Measurements from ENCODE around the gene DHX38. TPM values are rescaled to one million over a fixed set of nuclear protein-coding genes. Genes with fewer than 3 reads are reported as not detected.
A peak's percentile ranks its signal among the peaks of the same experiment; 100 is the strongest.

DHX38 gene
- total and polyA plus RNA-seq, 2 of the 13 experiments (the other 11 are each of a cell fraction or from before 2014, with no cell fraction given), result 54.4 to 85.9 TPM

GRCh38 chr16:72138064-72138572 lies 44.5 kb downstream of the DHX38 start (continued):
- 0 out of 2 replicates have a peak, but pooled peaks have one; percentile 47 for TF ChIP-seq AHDC1 (CRISPR knock-in tag; IDR thresholded peaks at IDR 0.05; ENCODE audit: borderline replicate concordance)
- TF ChIP-seq ZNF136 (CRISPR knock-in tag; IDR thresholded peaks at IDR 0.05; ENCODE audit: low read depth), result no peak
- no peak for TF ChIP-seq POLR2AphosphoS5 (IDR thresholded peaks at IDR 0.05; ENCODE audit: low read depth, low read length)
- no peak; the same call in 1 of the 2 replicates for TF ChIP-seq HNF4G (IDR thresholded peaks at IDR 0.05; ENCODE audit: borderline replicate concordance, low read depth, low read length)
- no peak for TF ChIP-seq HNF4G (CRISPR knock-in tag; IDR thresholded peaks at IDR 0.05; ENCODE audit: borderline replicate concordance, low read depth)
- 0 out of 2 replicates have a peak, but pooled peaks have one; percentile 46 for TF ChIP-seq WIZ (CRISPR knock-in tag; IDR thresholded peaks at IDR 0.05)
- no peak for TF ChIP-seq RORA (CRISPR knock-in tag; IDR thresholded peaks at IDR 0.05)
- TF ChIP-seq SOX13 (IDR thresholded peaks at IDR 0.05), result no peak
- TF ChIP-seq SOX13 (CRISPR knock-in tag; conservative IDR thresholded peaks at IDR 0.05 in 1 of 2, IDR thresholded peaks at IDR 0.05 in 1 of 2), result 0 out of 4 replicates have a peak, but pooled peaks of 1 of the 2 experiments have one; percentile 26
- TF ChIP-seq FOXA3 (CRISPR knock-in tag; IDR thresholded peaks at IDR 0.05), result peak; percentile 74
- TF ChIP-seq ZKSCAN5 (CRISPR knock-in tag; IDR thresholded peaks at IDR 0.05), result no peak
- TF ChIP-seq ATM (IDR thresholded peaks at IDR 0.05; ENCODE audit: borderline replicate concordance), result no peak
- TF ChIP-seq ZNF777 (CRISPR knock-in tag; IDR thresholded peaks at IDR 0.05), result no peak
- TF ChIP-seq ZBTB10 (CRISPR knock-in tag; IDR thresholded peaks at IDR 0.05; ENCODE audit: borderline replicate concordance), result peak; percentile 86
- TF ChIP-seq MXD3 (CRISPR knock-in tag; IDR thresholded peaks at IDR 0.05), result no peak
